ENCODE data around the gene GRIA3. TPM values are rescaled to one million over a fixed set of nuclear protein-coding genes. Genes with fewer than 3 reads are reported as not detected.

The GRIA3 gene
- total RNA-seq, 1 experiment from 2014 or later = 1.4 TPM

DNA sequence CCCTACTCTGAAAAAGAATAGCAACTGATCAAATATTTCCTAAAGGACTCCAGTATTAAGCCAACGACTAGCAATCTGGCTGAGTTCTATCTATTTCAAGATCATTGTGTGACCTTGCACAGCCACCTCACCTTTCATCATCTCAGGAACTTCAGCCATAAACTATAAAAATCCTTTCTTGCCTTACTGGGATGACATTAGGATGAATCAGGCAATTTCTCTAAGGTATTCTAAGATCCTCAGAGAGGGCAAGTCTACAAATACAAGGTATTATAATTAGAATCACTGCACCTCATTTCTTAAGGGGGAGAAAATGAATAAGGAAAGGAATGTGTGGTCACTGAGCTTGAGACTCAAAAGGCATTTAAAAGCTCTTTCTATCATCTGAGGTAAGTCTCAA, 152.6 kb downstream of the GRIA3 start:
- Histone ChIP-seq H2BK120ac (ENCODE audit: low read depth, low read length, poor library complexity, severe bottlenecking) (no peak overlapping the region), H3K23ac (ENCODE audit: insufficient read length, low read depth, low read length) (no peak overlapping the region), H4K8ac (replicated peaks; ENCODE audit: insufficient read length, low read depth, low read length) (no peak overlapping the region), H4K91ac (ENCODE audit: insufficient read length, low read depth, low read length) (no peak overlapping the region), H3K4me1 (ENCODE audit: insufficient read depth, low read length) (no peaks in the 10 kb centered on the region), H4K20me1 (ENCODE audit: control insufficient read depth, insufficient read depth, insufficient read length) (no peaks in the 10 kb centered on the region), H3K23me2 (ENCODE audit: insufficient read length, low read depth, low read length, poor library complexity, severe bottlenecking) (no peaks in the 10 kb centered on the region), H2BK20ac (ENCODE audit: low read depth, low read length, poor library complexity, severe bottlenecking) (no peak overlapping the region), H2AFZ (ENCODE audit: low read length) (no peak overlapping the region), H3K27me3 (ENCODE audit: insufficient read depth, low read length) (no peaks in the 10 kb centered on the region), H2AK5ac (ENCODE audit: insufficient read length, low read length) (no peak overlapping the region), H3K79me2 (ENCODE audit: insufficient read depth, low read length) (no peaks in the 10 kb centered on the region), H3T11ph (ENCODE audit: low read length) (no peak overlapping the region), H2BK12ac (ENCODE audit: insufficient read length, low read depth, low read length) (no peak overlapping the region), H3K18ac (ENCODE audit: insufficient read length, low read depth, low read length) (no peak overlapping the region), H3K14ac (ENCODE audit: insufficient read depth, low read length) (no peak overlapping the region), H3K27ac (ENCODE audit: insufficient read length, low read depth, low read length) (no peak overlapping the region), H2BK5ac (ENCODE audit: insufficient read length, low read length) (no peak overlapping the region), H3K79me1 (ENCODE audit: insufficient read depth, low read depth, low read length, poor library complexity, severe bottlenecking) (no peaks in the 10 kb centered on the region), H3K4ac (ENCODE audit: low read depth, low read length) (no peak overlapping the region), H3K56ac (ENCODE audit: insufficient read length, low read depth, low read length) (no peak overlapping the region), H3K9ac (ENCODE audit: extremely low read depth, insufficient read length, low read length) (no peak overlapping the region), H3K4me2 (ENCODE audit: insufficient read depth, insufficient read length, low read length) (no peak overlapping the region), H4K5ac (ENCODE audit: insufficient read length, low read depth, low read length) (no peak overlapping the region), H3K9me3 (ENCODE audit: control insufficient read depth, low read depth, low read length) (peaks cover 27% of the 10 kb centered on the region), H2BK15ac (ENCODE audit: low read depth, low read length) (no peak overlapping the region)
- WGBS (ENCODE audit: extremely low coverage, insufficient read length, low lambda C conversion rate) = no CpG with 5 or more reads among the region's 1 CpG
- Mint-ChIP-seq H3K27me3 (ENCODE audit: low read depth) (no peaks in the 10 kb centered on the region), H3K36me3 (ENCODE audit: insufficient read depth in 1 of 3, low read depth in 3 of 3) (peaks cover 0 to 2% (median 0%) of the 10 kb centered on the region in 3 experiments; a peak in 1 of 7 replicates), H3K4me3 (no peak overlapping the region), H3K27ac (no peak overlapping the region), H3K4me1 (peaks cover 4 to 10% of the 10 kb centered on the region in 2 experiments; a peak in 3 of 4 replicates), H3K9me3 (peaks cover 2 to 31% of the 10 kb centered on the region in 2 experiments; a peak in 3 of 5 replicates)
- TF ChIP-seq, protein P1, sequence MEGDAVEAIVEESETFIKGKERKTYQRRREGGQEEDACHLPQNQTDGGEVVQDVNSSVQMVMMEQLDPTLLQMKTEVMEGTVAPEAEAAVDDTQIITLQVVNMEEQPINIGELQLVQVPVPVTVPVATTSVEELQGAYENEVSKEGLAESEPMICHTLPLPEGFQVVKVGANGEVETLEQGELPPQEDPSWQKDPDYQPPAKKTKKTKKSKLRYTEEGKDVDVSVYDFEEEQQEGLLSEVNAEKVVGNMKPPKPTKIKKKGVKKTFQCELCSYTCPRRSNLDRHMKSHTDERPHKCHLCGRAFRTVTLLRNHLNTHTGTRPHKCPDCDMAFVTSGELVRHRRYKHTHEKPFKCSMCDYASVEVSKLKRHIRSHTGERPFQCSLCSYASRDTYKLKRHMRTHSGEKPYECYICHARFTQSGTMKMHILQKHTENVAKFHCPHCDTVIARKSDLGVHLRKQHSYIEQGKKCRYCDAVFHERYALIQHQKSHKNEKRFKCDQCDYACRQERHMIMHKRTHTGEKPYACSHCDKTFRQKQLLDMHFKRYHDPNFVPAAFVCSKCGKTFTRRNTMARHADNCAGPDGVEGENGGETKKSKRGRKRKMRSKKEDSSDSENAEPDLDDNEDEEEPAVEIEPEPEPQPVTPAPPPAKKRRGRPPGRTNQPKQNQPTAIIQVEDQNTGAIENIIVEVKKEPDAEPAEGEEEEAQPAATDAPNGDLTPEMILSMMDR (conservative IDR thresholded peaks at IDR 0.05) = no peak
- DNase-seq = no peak

Data from H9 (cell line).